ENCODE data around the gene CDK5RAP2.

Gene CDK5RAP2

DNA sequence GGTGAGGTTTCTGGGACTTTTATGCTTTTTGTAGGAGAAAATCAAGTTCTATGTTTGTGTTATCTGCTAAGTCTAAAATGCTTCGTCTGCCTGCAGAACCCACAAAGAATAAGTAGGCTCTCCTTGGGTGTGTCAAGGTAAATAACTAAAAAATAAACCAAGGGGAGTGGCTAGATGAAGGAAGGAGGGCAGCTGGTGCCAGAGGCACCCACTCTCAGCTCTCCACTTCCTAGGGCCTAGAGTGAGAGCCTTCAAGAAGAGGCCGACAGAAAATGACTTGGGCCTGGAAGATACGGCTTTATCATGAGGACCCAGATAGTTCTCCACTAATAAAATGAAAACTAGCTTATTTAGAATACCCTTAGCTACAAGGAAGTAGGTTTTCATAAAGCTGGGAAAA is 147.4 kb downstream of the CDK5RAP2 start:
- DNase-seq, result no peak

DNA sequence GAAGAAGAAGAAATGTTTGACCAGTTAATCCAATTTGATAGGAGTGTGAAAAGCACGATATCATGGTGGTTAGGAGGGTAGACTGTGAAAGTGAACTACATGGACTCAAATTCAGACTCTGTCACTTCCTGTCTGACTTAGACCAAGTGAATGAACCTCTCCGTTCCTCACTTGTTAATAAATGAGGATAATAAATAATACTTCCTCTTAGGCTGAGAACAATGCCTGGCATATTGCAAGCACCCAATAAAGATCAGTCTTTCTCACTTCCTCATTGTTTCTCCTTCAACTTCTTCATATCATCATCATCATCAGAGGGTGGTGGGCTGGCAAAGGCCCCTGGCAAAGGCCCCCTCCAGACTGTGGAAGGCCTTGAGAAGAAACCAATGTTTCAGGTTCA is 148.7 kb downstream of the CDK5RAP2 start:
- DNase-seq, result no peak

DNA sequence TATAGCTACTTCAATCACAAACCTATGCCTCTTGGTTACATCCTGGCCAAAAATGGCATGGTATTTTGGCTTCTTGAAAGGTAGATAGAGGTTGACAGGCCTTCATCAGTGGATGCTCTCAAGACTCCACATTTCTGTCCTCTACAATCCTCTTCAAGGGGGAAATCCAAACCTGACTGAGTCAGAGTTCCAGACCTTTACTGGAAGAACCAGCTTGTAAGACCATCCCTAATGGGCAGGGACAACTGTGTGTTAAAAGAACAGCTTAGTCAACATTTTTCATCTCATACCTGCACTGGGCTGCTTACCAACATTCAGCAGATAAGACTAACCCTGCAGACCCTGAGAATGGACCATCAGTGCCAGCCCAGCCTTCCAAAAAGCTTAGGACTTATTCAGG is 155.7 kb downstream of the CDK5RAP2 start:
- DNase-seq, result no peak

DNA sequence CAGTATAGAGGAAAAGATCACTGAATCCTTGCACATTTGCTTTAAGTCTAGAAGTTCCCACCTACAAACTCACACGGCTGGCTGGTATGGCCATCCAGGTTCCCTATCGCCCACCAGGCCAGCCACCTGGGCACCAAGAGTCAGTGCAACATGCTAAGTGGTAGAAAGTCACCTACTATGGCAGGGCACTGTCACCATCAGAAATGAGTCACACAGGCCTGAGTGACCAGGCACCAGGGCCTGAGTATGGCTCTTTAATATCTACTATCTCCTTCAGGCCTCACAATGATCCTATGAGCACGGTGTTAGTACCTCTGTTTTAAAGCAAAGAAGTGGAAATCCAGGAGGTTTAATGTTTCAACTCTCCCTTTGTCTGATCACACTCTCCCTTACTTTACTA is 156.2 kb downstream of the CDK5RAP2 start:
- DNase-seq, result no peak

DNA sequence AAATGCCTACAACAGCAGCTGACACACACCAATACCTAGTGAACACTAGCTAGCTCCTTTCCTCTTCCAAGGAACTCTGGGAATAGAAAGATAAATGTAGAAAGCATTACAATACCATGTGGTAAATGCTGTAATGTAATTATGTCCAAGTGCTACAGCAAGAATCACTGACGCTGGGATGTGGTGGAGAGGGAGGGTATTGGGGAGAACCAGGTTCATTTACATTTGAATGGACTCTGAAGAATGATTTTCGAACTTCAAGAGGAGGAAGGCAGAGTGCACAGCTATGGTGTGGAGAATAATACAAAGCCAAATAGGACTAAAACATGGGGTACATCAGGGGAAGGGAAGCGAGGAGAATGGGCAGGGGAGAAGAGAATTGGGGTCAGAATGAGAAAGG is 158.0 kb downstream of the CDK5RAP2 start:
- no peak for DNase-seq

DNA sequence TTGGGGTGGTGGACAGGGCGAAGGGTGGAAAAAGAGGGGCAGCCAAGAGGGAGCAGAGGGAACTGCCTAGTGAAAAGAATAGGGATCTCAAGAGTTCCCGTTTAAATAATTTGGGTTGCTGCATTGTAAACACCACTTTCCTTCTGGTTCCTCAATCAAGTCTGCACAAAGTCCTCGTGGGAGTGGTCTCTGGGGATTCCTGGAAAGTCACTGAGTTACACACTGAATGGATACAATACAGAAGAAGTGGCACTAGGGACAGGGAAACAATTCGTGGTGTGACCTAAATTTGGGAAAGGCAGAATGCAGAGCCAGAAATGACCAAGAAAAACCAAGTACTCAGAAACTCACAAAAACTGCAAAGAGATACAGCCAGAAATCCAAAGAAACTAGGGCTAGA is 161.7 kb downstream of the CDK5RAP2 start:
- no peak for DNase-seq

DNA sequence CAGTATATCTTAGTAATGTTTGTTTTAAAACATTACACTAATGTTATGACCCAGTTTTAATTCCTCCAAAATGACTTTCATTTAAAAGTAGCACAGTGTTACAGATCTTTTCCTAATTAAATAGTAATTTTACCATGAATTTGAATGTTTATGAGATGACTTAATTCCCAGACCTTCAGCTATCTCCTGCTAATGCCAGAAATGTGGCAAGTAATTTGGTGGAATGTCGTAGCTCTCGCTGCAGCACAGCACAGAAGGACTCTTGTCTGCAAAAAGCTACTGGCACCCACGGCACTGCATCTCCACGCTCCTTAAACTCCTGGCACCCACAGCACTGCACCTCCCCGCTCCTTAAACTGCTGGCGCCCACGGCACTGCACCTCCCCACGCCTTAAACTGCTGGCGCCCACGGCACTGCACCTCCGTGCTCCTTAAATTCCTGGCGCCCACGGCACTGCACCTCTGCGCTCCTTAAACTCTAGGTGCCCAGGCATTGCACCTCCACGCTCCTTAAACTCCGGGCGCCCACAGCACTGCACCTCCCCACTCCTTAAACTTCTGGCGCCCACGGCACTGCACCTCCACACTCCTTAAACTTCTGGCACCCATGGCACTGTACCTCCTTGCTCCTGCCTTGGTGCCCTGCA is 163.1 kb downstream of the CDK5RAP2 start:
- DNase-seq, result no peak

DNA sequence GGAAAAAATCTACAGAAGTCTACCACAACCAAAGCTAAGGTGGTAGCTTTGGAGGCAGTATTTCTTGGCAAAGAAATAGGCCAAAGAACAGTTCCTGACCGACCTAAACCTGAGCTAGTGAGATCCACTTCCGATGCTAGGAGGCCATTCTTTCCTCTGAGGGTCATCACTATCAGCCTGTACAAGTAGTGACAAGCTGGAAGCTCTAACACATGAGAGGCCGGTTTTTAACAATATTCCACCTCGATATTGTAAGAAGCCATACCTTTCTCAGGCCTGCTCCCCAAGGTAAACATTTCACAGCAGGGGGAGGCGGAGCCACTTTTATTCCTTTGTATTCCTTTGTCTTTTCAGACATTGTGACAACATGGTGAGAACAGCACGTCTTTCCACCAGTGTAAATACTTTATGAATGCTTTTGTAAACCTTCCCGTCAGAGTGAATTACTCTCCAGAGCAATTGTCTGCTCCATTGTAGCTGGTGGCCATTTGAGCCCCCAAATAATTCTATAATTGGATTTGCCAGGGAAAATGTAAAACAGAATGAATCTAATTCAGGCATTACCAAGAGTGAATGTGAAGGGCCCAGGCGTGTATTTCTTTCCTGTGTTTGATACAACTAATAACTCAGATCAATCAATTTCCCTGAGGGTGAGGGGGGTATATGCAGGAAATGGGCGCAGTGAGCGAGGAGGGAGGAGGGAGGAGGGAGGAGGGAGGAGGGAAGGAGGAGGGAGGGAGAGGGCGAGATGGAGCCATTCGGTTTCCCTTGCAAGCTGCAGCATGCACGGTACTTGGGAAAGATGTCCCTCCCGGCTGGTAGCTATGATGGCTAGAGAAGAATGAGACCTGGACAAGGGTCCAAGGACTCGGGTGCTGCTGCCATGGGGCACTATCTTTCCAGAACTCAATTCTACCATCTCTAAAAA is 166.6 kb downstream of the CDK5RAP2 start:
- no peak for DNase-seq

DNA sequence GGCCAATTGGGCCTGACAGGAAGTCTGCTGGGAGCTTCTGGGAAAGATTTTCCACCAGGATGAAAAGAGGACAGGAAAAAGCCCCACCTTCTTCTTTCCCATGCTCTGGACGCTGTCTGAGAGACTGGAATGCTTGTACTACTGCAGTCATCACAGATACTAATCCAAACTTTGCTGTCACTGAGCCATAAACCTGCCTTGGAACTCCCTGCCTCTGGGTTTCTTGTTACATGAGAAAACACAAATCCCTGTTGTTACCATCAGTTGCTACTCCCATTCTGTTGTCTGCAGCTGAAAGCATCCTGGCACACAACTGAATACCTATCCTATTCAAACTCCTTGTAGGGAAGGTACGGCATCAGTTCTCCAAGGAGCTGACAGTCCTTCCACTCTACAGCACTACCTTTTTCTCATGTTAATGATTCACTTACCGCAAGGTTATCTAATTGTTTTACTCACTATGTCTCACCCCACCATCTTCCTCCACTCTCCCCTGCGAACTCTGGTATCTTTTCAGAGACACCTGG is 167.5 kb downstream of the CDK5RAP2 start:
- no peak for DNase-seq

DNA sequence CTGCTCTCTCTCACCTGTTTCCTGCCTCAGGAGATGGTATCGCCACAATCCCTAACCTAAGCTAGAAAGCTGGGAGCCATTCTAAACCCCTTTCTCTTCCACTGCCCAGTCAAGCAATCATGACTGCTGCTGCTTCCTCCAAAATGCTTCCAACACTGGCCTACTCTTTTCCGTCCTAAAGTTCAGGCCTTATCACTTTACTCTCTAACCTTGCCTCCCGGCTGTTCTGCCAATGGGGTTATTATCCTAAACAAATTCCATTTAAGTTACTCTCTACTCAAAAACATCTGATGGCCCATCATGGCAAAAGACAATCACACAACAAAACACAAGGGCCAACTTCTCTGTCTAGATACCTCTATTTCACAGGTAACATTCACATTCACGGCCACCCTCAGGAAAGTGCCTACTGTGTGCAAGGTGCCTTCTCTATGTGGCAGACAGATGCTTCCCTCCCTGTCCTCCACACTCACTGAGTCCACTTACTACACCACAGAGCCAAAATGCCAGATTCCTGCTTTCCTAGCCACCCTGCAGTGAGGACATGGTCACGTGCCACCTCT is 168.0 kb downstream of the CDK5RAP2 start:
- no peak for DNase-seq

DNA sequence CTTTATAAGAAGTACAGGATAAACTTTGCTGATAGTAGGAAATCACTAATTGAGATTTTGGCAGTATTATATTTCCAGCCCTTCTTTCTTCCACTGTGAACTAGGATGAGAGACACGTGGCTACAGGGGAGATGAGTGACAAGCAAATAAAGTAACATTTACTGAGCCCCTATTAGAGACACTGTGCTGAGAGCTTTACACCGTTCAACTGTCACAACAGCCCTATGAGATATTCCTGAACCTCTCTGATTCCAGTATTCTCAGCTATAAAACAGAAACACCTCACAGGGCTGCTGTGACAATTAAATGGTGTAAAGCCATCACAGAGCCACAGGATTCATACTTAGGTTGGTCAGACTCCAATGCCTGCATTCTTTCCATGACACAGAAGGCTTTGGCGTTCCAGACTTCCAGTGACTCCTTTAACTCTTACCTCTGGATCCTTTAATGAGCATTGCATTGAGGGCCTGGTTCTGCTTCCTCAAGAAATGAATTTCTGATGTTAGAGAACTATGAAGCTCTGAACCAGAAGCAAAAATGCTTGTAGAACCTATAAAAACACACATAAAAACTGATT is 169.0 kb downstream of the CDK5RAP2 start:
- DNase-seq, result no peak

DNA sequence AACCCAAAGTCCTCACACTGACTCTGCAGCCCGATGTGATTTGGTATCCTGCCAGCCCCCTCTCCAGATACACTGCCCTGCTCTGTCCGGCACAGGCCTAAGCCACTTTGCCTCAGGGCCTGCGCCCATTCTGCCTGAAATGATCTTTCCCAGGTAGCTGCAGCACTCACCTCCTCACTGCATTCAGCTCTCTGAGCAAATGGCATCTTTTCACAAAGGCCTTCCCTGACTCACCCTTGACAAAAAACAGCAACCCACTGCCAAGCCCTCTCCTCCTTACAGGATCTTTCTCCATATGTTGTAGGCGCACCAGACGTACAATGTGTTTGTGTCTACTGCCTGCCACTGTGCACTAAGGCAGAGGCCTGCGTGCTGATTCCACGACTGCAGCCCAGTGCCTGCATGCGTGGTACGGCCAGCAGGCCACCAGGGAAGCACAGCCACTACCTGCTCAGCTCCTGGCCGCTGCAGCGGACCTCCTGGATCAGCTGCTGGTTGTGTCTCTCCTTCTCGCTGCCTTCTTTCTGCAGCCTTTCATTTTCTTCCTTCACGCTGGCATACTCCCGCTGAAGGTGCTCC is 171.2 kb downstream of the CDK5RAP2 start:
- DNase-seq, result no peak

DNA sequence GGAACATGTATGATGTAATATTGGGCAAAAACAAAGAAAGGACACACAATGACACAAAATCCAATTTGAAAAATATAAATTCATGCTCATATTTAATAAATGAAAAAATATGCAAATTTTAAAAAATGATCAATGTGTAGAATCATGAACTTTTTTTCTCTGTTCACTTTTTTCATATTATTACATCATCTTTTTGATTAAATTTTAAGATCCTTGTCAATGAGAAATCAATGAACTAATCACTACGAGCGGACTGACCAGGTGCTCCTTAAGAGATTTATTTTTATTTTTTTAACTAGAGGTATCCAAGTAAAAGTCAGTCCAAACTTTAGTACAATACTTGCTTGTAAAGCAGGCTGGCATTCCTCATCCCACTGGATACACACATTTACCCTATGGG is 174.1 kb downstream of the CDK5RAP2 start:
- DNase-seq, result no peak

DNA sequence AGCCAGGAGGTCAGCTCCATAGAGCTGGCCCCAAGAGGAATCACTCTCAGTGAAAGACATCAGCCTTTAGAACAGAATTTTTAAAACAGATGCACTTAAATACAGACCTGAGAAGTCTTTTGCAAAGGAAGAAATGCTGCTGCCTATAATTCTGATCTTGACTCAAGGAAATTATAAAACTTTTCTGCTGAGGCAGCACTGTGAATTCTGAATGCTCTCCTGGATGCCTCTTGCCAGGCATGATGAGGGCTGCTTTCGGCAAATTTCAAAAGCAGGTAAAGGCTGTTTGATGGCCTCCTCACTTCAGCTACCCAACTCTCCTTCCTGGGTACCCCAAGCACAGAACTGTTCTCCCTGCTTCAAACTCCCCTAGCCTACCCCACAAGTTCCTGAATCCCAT is 174.8 kb downstream of the CDK5RAP2 start:
- DNase-seq, result no peak

DNA sequence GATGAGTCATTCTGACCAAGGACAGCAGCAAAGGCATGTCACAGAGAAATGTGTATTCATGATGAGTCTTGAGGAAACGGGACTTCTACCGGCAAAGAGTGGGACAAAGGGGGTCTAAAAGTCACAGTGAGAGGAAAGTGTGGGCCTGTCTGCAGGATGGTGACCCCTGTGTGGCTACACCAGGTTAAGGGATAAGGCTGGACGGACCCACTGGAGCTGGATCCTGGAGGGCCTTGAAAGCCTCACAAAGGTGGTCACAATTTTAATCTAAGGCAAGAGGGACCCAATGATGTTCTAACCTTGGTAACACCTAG is 176.5 kb downstream of the CDK5RAP2 start:
- DNase-seq, result no peak

DNA sequence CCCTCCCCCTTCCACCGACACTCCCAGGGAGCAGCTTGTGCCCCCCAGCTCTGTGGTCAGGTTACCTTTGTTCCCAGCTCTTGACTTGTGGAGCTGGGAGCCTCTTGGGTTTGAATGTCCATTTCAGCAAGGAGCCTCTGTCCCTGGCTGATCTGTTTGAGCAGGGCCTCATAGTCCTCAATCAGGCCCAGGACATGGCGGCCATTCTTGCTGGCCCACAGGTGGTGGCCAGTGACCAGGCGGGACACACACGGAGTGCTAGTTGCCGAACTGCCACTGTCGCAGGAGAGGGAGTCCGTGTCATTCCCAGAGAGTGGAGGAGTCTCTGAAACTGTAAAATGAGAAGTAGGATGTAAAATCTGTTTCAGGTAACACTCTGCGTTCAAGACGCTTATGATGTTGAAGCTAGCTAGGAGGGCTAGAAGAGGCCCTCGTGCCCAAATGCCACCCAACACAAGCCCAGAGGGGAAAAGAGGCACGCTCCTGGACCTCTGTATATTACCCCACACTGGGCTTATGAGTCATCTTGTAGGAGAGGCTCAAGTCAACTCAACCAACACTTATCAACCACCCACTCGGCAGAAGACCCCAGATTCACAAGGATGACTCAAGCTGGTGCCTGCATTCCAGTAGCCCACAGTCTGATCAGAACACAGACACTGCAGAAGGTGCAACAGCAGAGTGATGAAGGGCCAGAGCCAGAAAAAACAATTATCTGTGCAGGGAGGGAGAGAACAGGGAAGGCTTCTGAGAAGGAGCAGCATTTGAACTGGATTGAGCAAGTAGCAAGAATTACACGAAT is 177.0 kb downstream of the CDK5RAP2 start:
- peak; percentile 59 for DNase-seq

DNA sequence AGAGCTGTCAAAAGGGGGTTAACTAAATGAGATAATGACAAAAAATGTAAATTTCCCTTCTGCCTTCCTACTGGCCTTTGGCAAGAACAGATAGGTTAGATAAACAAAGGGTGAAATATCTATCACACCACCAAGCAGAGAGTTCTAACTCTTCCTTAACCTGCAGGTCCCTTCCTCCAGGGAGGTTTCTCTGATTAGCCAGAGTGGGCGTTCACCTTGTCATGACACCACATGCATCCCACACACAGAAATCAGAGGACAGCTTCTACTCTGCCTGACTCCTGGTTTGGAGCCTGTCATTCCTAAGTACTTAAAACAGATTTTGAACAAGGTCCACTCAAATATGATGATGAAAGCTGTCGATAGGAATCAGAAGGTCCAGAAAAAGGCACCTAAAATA is 180.0 kb downstream of the CDK5RAP2 start:
- DNase-seq, result no peak

DNA sequence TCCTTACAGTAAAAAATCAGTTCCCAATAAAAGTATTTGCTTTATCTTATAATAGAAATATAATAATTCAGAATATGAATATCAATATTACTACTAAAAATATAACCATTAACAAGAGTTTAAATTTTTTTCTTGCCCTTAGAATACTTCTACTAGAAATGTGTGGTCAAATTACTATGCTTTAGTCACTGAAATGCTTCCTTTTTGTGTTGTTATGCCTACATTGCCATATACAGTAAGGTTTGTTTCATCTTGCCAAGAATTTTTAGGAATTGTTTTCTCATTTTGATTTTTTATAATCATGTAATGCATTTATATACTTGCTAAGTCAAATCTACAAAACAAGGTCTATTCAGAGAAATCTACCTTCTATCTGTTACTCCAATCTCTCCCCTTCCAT is 181.7 kb downstream of the CDK5RAP2 start:
- no peak for DNase-seq

DNA sequence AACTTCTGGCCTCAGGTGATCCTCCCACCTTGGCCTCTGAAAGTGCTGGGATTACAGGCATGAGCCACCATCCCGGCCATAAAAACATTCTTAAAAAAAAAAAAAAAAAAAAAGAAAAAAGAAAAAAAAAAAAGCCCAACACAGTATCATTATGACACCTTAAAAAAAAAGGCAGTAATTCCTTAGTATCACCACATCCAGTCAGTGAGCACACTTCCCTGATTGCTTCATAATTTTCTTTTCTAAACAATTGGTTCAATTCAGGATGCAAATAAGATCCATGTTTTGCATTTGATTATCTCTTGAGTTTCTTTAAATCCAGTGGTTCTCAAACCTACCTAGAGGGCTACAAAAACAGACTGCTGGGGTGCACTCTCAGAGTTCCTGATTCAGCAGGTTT is 182.5 kb downstream of the CDK5RAP2 start:
- DNase-seq, result no peak

DNA sequence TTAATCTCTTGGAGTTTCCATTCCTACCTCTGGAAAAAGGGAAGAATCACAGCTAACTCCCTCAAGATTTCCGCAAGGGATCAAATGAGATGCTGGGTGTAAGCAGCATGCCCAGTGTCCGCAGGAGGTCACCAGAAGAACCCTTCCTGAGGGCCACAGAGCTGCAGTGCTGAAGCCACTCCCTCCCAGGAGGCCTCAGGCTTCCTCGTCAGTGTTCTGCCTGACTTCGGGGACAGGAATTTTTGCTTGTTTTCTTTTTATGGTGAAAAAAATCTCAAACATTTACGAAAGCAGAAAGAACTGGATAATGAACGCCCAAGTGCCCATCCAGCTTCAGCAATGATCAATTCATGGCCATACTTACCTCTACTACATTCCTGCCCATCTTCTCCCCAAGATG is 183.0 kb downstream of the CDK5RAP2 start:
- DNase-seq, result no peak

DNA sequence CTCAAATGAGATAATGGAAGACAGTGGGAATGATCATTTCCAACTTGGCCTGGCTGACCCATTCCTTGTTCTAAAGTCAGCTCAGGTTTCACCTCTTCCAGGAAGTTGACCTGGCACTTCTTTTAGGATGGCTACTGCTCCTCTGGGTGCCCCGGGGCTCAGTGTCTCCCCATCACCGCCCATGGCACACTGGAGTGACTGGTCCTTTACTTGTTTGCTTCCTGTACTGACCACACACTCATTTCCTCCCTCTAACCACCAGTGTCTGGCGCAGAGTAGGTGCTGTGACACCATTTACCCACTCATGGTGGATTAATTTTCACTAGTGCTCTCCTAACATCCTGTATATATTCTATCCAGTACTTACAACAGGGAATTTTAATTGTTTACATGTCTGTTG is 183.5 kb downstream of the CDK5RAP2 start:
- DNase-seq, result peak; percentile 19

DNA sequence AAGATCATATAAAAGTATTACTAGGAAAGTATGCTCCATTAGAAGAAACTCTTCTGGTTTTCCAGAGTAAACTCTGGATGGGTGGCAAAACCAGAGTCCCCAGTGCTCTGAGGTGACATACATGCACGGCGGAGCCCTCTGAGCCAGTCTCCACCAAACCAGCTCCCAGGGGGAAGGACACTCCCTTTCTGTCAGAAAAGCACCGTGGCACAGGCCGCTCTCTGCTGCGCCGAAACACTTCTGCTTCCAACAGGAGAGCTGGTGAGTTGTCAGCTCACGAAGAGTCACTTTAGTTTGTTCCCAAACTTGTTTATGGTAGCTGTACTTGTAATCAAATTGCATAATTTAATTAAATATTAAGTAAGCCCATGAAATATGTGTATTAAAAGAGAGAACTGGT is 184.6 kb downstream of the CDK5RAP2 start:
- no peak for DNase-seq

Data from activated CD4-positive, alpha-beta T cell treated with anti-CD3 and anti-CD28 coated beads, Interleukin-10, Interleukin-2, amounts not matched to agents 100 ng/mL and 50 ng/mL, durations not matched to agents 16 hours and 8 hours (primary cell).